ENCODE data around the gene TOR1AIP2. TPM values are rescaled to one million over a fixed set of nuclear protein-coding genes. Genes with fewer than 3 reads are reported as not detected.

The TOR1AIP2 gene
- total RNA-seq, 2 experiments from 2014 or later = 71.6 to 72.7 TPM

DNA sequence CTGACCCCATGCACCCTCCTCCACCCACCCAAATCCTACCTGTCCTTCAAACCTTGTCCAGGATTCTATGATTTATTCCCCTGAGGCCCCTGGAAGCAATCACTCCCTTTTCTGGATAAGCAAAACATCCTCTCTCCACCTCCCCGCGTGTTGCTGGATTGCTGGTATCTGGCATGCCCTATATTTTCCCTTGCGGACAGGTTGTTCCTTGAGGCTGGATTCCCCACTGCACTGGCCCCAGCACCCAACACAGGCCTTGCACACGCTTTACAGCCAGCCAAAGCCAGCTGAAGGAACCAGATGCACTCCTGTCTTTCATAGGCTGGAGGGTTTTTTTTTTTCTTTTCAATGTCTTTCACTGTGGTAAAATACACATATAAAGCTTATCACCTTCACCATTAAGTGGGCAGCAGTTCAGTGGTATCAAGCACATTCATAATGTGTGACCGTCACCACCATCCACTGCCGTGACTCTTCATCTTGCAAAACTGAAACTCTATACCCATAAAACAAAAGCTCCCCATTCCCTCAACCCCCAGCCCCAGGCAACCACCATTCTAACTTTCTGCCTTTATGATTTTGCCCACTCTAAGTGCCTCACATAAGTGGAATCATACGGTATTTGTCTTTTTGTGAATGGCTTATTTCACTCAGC is 50.9 kb downstream of the TOR1AIP2 start:
- Mint-ChIP-seq H3K27ac (no peak overlapping the region), H3K4me3 (no peak overlapping the region), H3K36me3 (ENCODE audit: low read depth) (no peaks in the 10 kb centered on the region), H3K4me1 (ENCODE audit: low read depth) (peaks cover 24% of the 10 kb centered on the region), H3K9me3 (no peaks in the 10 kb centered on the region), H3K27me3 (no peaks in the 10 kb centered on the region)
- Histone ChIP-seq H3K4me1 (ENCODE audit: insufficient read depth, low read length) (peaks cover 18% of the 10 kb centered on the region), H3K36me3 (ENCODE audit: insufficient read depth, low read length) (no peaks in the 10 kb centered on the region), H3K9me3 (ENCODE audit: control insufficient read depth in 1 of 2, insufficient read depth in 1 of 2, low read length in 2 of 2) (no peaks in the 10 kb centered on the region), H3K27me3 (ENCODE audit: control insufficient read depth in 1 of 2, insufficient read depth in 2 of 2, low read length in 2 of 2) (no peaks in the 10 kb centered on the region), H3K4me3 (ENCODE audit: low read length) (no peak overlapping the region), H3K27ac (ENCODE audit: low read depth in 1 of 2, low read length in 2 of 2) (no peak overlapping the region)
- ChIA-PET POLR2A (no interaction called here), CTCF (no interaction called here)
- ATAC-seq (ENCODE audit: poor library complexity) (no peak), DNase-seq (no peak)
- intact Hi-C loops (cut with DNase I, micrococcal nuclease) = no loop called here
- TF ChIP-seq, protein P1, sequence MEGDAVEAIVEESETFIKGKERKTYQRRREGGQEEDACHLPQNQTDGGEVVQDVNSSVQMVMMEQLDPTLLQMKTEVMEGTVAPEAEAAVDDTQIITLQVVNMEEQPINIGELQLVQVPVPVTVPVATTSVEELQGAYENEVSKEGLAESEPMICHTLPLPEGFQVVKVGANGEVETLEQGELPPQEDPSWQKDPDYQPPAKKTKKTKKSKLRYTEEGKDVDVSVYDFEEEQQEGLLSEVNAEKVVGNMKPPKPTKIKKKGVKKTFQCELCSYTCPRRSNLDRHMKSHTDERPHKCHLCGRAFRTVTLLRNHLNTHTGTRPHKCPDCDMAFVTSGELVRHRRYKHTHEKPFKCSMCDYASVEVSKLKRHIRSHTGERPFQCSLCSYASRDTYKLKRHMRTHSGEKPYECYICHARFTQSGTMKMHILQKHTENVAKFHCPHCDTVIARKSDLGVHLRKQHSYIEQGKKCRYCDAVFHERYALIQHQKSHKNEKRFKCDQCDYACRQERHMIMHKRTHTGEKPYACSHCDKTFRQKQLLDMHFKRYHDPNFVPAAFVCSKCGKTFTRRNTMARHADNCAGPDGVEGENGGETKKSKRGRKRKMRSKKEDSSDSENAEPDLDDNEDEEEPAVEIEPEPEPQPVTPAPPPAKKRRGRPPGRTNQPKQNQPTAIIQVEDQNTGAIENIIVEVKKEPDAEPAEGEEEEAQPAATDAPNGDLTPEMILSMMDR (IDR thresholded peaks at IDR 0.05) = no peak

DNA sequence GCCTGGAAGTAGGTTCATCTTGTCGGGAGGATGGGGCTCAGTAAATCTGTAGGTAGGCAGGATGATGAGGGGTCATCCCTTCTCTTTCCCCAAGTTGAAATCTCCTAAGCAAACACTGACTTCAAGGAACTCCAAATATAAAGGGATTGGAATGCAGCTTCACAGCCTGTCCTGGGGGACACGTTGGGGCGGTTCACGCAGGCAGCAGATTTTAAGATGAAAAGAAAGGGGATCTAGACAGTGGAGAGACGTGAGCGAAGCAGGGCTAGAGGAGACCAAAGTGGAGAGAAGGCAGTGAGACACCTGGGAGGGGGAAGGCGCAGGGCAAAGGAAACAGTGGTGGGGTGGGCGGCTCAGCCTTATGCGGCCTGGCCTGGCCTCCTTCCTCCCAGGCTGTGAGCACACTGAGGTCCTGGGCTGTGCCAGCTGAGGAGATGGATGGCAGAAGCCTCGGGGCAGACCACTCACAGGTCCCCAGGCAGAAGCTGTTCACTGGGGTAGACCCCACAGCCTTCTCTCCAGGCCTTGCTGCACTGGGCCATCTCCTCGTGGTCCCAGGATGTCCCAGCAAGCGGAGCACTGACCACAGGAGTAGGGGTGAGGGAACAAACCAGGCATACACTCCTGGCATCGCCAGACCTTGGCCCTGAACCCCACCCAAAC is 51.7 kb downstream of the TOR1AIP2 start:
- no peaks in the 10 kb centered on the region for H3K9me3 Mint-ChIP-seq
- no peaks in the 10 kb centered on the region for H3K36me3 ChIP-seq (ENCODE audit: insufficient read depth, low read length)
- ATAC-seq (ENCODE audit: poor library complexity) (no peak), DNase-seq (no peak)
- intact Hi-C loops (cut with DNase I, micrococcal nuclease) = no loop called here
- H3K4me1 Mint-ChIP-seq (ENCODE audit: low read depth) = peaks cover 15% of the 10 kb centered on the region
- H3K36me3 Mint-ChIP-seq (ENCODE audit: low read depth) = no peaks in the 10 kb centered on the region
- no peak overlapping the region for H3K4me3 ChIP-seq (ENCODE audit: low read length)
- peaks cover 10% of the 10 kb centered on the region for H3K4me1 ChIP-seq (ENCODE audit: insufficient read depth, low read length)
- H3K4me3 Mint-ChIP-seq = no peak overlapping the region
- TF ChIP-seq, protein P1 (IDR thresholded peaks at IDR 0.05) = no peak
- H3K27ac ChIP-seq (ENCODE audit: low read depth in 1 of 2, low read length in 2 of 2) = no peak overlapping the region
- ChIA-PET POLR2A (no interaction called here), CTCF (no interaction called here)
- no peaks in the 10 kb centered on the region for H3K9me3 ChIP-seq (ENCODE audit: control insufficient read depth in 1 of 2, insufficient read depth in 1 of 2, low read length in 2 of 2)
- no peaks in the 10 kb centered on the region for H3K27me3 ChIP-seq (ENCODE audit: control insufficient read depth in 1 of 2, insufficient read depth in 2 of 2, low read length in 2 of 2)
- no peak overlapping the region for H3K27ac Mint-ChIP-seq
- H3K27me3 Mint-ChIP-seq = no peaks in the 10 kb centered on the region

DNA sequence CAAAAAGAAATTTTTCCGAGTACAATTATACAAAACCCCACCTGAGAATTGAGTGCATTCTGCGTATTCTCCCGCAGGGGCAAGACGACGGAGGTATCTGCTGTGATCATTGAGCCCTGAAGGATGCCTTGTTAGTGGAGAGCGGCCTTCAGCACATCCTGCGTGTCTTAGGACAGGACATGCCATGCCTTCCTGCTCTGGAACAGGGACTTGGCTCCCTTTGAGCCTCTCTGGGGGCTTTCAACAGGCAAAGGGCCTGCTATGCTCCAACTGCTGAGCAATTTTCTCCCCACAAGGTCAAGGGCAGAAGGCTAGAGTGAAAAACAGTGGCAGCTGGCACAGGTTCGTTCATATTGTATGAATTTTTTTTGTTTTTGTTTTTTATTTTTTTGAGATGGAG is 52.4 kb downstream of the TOR1AIP2 start:
- Histone ChIP-seq H3K4me1 (ENCODE audit: insufficient read depth, low read length) (peaks cover 3% of the 10 kb centered on the region), H3K36me3 (ENCODE audit: insufficient read depth, low read length) (no peaks in the 10 kb centered on the region), H3K27ac (ENCODE audit: low read depth in 1 of 2, low read length in 2 of 2) (no peak overlapping the region), H3K4me3 (ENCODE audit: low read length) (no peak overlapping the region), H3K27me3 (ENCODE audit: control insufficient read depth in 1 of 2, insufficient read depth in 2 of 2, low read length in 2 of 2) (no peaks in the 10 kb centered on the region), H3K9me3 (ENCODE audit: control insufficient read depth in 1 of 2, insufficient read depth in 1 of 2, low read length in 2 of 2) (no peaks in the 10 kb centered on the region)
- no peak overlapping the region for H3K4me3 Mint-ChIP-seq
- TF ChIP-seq, protein P1 (IDR thresholded peaks at IDR 0.05) = no peak
- H3K4me1 Mint-ChIP-seq (ENCODE audit: low read depth) = peaks cover 8% of the 10 kb centered on the region
- POLR2A ChIA-PET = no interaction called here
- CTCF ChIA-PET = no interaction called here
- no peak overlapping the region for H3K27ac Mint-ChIP-seq
- intact Hi-C loops (cut with DNase I, micrococcal nuclease) = no loop called here
- ATAC-seq (ENCODE audit: poor library complexity) (no peak), DNase-seq (no peak)
- H3K36me3 Mint-ChIP-seq (ENCODE audit: low read depth) = no peaks in the 10 kb centered on the region
- H3K27me3 Mint-ChIP-seq = no peaks in the 10 kb centered on the region
- no peaks in the 10 kb centered on the region for H3K9me3 Mint-ChIP-seq

Measured in CD4-positive, alpha-beta T cell (primary cell).